Measurements from ENCODE around the gene ZMIZ1.

- no peak for TF ChIP-seq CTCF (conservative IDR thresholded peaks at IDR 0.05; ENCODE audit: low read depth, low read length)
- no peak for TF ChIP-seq EZH2 (IDR thresholded peaks at IDR 0.05; ENCODE audit: borderline replicate concordance, low read depth, low read length, poor library complexity, severe bottlenecking)
Observed at GRCh38 chr10:79311581-79312407, 243.0 kb downstream of the ZMIZ1 start.
